ENCODE results near the gene PARM1.

GRCh38 chr4:75089206-75089605, 156.3 kb downstream of the PARM1 start:
- TF ChIP-seq, protein P1, sequence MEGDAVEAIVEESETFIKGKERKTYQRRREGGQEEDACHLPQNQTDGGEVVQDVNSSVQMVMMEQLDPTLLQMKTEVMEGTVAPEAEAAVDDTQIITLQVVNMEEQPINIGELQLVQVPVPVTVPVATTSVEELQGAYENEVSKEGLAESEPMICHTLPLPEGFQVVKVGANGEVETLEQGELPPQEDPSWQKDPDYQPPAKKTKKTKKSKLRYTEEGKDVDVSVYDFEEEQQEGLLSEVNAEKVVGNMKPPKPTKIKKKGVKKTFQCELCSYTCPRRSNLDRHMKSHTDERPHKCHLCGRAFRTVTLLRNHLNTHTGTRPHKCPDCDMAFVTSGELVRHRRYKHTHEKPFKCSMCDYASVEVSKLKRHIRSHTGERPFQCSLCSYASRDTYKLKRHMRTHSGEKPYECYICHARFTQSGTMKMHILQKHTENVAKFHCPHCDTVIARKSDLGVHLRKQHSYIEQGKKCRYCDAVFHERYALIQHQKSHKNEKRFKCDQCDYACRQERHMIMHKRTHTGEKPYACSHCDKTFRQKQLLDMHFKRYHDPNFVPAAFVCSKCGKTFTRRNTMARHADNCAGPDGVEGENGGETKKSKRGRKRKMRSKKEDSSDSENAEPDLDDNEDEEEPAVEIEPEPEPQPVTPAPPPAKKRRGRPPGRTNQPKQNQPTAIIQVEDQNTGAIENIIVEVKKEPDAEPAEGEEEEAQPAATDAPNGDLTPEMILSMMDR (IDR thresholded peaks at IDR 0.05): no peak
- no peak for TF ChIP-seq POLR2AphosphoS5 (IDR thresholded peaks at IDR 0.05; ENCODE audit: low read depth, low read length)
- no peak for TF ChIP-seq FOXM1 (IDR thresholded peaks at IDR 0.05; ENCODE audit: low read depth)
- TF ChIP-seq NFIC (IDR thresholded peaks at IDR 0.05; ENCODE audit: borderline replicate concordance): no peak
- TF ChIP-seq, protein P2, sequence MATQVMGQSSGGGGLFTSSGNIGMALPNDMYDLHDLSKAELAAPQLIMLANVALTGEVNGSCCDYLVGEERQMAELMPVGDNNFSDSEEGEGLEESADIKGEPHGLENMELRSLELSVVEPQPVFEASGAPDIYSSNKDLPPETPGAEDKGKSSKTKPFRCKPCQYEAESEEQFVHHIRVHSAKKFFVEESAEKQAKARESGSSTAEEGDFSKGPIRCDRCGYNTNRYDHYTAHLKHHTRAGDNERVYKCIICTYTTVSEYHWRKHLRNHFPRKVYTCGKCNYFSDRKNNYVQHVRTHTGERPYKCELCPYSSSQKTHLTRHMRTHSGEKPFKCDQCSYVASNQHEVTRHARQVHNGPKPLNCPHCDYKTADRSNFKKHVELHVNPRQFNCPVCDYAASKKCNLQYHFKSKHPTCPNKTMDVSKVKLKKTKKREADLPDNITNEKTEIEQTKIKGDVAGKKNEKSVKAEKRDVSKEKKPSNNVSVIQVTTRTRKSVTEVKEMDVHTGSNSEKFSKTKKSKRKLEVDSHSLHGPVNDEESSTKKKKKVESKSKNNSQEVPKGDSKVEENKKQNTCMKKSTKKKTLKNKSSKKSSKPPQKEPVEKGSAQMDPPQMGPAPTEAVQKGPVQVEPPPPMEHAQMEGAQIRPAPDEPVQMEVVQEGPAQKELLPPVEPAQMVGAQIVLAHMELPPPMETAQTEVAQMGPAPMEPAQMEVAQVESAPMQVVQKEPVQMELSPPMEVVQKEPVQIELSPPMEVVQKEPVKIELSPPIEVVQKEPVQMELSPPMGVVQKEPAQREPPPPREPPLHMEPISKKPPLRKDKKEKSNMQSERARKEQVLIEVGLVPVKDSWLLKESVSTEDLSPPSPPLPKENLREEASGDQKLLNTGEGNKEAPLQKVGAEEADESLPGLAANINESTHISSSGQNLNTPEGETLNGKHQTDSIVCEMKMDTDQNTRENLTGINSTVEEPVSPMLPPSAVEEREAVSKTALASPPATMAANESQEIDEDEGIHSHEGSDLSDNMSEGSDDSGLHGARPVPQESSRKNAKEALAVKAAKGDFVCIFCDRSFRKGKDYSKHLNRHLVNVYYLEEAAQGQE (IDR thresholded peaks at IDR 0.05; ENCODE audit: low read depth, low read length): no peak
- TF ChIP-seq EP300 (IDR thresholded peaks at IDR 0.05; ENCODE audit: borderline replicate concordance in 1 of 2, low read depth in 1 of 2, low read length in 1 of 2): no peak
- no peak for TF ChIP-seq GATA2 (CRISPR knock-in tag; IDR thresholded peaks at IDR 0.05)
- no peak for TF ChIP-seq RFX5 (IDR thresholded peaks at IDR 0.05; ENCODE audit: low read length)
- no peak for TF ChIP-seq RCOR1 (IDR thresholded peaks at IDR 0.05; ENCODE audit: low read length)
